ENCODE measurements around the gene SORBS1.

DNA sequence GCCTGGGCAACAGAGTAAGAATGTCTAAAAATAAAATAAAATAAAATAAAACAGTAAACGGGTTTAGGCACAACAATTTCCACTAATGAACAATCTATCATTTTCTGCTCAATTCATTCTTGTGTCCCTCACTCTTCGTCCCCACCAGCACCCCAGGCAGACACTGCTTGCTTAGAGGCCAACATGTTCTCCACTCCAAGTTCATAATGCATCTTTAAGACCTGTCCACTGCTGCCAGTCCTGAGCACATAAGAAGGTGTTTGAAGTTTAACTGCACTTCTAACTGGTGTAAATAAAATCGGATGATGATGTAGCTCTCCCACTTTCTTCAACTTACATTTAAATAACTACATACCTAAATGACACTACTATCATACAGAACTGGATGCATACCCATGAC is 283.6 kb downstream of the SORBS1 start:
- TF ChIP-seq ZNF672 (CRISPR knock-in tag; IDR thresholded peaks at IDR 0.05) (no peak), ZNF318 (CRISPR knock-in tag; IDR thresholded peaks at IDR 0.05) (no peak), ZNF224 (CRISPR knock-in tag; IDR thresholded peaks at IDR 0.05) (no peak), ZZZ3 (CRISPR knock-in tag; IDR thresholded peaks at IDR 0.05; ENCODE audit: borderline replicate concordance) (no peak), SIN3A (IDR thresholded peaks at IDR 0.05; ENCODE audit: borderline replicate concordance, low read depth, low read length) (no peak), ZNF768 (CRISPR knock-in tag; IDR thresholded peaks at IDR 0.05) (no peak), ZNF274 (CRISPR knock-in tag; IDR thresholded peaks at IDR 0.05) (no peak)
